Dermis blood vessel endothelial cell (primary cell): ENCODE data around the gene NREP. TPM values are rescaled to one million over a fixed set of nuclear protein-coding genes. Genes with fewer than 3 reads are reported as not detected.
"Not testable (repeated sequence)": the region's sequence is repeated elsewhere in the genome, so short reads cannot be mapped to it uniquely, and the experiment has no call there.

Source experiments
- DNase-seq: peaks from one replicate; pipeline ENCODE4 v3.0.0; 2010
- total RNA-seq: library from RNA; depleted of rRNA; stranded (reverse); fragments of >200 nt; gene quantifications from 2 replicates; pipeline ENCODE4 v1.2.3, GENCODE V29; 2014

Gene NREP
- total RNA-seq, 1 donor from 2014 or later = 39.0 TPM

DNA sequence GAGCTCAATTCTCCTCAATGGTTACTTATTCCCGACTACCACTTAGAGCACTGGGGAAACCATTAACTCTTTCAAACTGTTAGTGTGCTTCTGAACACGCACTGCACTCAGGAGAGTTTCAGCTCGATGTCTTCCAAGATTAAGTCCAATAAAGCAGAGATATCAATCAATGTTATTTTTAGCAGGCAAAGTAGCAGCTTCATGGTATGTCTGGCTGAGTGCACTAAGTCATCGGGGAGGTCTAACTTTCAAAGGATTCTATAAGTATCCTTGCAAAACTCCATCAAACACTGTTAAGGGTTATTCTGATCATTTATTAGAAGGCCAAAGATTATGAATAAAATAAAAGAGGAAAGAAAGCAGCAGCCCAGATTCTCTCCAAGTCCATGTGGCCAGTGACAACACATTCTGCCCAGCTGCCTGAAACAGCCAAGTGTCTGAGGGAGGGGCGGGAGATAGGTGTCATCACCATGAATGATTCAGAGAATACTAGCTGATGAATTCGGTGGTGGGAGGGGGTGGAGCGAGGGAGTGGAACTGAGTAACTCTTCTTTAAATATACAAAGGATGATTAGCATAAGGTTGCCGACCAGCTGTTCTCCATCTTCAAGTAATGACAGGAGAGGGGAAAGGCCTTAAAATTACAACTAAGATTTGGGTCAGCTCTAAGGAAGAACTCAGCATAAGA lies 21.3 kb downstream of the NREP start:
- DNase-seq = no peak

DNA sequence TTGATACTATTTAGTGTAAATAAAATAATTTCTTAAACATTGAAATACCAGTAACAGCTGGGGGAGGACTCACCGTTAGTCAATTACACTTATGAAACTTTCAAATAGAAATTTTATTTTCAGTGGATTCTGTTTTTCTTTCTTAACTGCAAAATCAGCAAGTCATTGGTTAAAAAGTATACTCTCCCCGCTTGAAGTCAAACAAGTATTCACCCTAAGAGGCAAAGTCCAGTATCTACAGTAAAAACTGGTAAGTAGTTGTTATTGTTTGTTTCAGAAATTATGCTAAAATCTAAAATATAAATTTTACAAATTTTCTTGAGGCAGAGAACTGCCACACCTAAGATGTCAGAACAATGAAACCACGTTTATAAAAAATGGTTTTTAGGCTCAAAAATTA lies 22.4 kb downstream of the NREP start:
- no peak for DNase-seq

DNA sequence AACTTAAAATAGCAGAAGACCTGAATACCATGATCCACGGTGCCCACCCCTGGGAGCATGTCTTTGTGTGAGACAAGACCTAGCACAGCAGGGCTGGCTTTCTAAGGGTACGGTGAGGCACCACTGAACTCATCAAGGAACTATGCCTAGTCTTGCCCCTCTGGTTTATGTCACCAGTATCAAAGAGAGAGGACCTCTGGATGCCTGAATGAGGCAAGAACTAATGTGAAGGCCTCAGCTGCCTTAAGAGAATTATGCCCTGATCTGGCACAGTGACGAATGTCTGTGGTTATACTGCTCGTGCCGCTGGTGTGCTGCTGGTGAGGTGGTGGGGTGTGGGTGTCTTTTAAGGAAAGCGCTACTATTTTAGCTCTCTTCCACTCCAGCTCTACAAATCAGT lies 23.0 kb downstream of the NREP start:
- DNase-seq = no peak

DNA sequence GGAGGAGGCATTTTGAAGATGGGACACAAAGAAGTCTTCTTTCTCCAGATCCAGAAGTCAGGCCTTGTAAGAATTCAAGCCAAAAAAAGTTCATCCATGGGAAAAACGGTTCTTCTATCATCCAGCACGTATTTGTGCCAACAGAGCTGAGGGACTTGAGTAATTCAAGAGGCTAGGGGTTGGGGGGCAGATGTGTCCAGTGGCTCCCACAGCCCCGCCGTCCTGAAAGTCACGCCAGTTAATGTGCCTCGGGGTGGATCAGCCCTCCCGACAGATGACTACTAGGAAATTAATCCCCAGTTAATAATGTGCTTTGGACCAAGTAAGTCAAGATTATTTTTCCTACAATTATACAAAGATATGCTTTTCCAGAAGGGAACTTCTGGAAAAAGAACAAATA lies 23.4 kb downstream of the NREP start:
- no peak for DNase-seq

DNA sequence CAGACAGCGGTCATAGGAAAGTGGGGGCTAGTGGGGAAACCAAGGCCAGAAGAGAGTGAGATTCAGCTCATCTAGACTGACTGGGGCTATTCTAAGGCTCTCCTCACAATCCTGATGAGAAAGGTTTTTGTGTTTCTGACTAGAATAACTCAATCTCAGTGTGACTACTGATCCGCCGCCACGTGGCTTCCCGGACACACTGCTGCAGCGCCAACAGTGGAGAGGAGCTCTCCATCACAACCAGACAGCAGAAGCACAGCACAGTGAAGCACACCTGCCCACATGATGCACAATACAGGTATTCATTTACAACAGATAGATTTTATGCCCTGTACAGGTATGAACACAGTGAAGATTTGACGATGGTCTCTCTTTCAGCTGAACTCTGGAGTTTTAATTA lies 25.4 kb downstream of the NREP start:
- no peak for DNase-seq

DNA sequence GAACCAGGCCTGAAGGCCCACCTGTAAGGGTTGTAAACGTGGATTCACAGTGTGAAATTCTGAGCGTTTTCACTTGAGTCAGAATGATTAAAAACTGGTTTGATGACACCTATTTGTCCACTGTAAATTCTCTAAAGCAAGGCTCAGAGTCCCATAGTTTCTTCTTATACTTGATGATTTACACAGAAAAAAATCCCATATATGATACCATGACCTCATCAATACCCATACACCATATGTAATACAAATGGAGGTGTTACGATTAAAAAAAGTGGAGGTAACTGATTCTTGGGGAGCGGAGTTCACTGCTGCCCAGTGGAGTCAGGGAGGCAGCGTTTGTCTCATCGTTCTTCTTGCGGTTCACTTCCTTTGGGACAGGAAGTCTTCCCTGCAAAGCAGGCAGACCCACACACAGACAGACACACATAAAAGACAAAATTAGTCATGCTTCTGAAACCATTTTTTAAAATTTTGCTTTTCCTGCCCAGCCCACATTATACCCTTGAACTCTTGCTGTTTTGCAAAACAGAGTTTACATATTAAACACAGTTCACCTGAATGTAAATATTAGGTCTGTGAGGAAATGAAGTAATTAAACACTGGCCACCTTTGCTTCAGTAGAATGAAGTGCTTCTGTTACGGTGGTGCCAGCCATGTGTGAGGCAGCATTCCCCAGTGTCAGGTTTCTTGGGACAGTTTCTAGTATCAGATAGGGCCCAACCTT lies 26.2 kb downstream of the NREP start:
- no peak for DNase-seq

DNA sequence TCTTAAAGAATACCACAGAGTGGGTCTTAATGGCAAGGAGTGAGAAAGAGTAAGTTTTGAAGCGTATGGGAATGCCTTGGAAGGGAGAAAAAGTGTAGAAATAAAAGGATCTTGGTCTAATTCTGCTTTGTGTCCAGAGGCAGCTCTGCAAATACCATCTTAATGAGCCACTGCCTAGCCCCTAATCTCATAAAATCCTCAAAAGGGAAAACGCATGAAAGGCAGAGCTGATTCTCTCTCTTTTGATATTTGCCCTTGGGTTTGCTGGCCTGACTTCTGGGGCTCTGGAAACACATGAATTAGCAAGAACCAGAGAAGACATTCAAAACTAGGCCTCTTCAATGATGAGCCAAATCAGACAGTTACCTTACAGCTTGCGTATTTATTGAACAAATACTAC lies 28.1 kb downstream of the NREP start:
- DNase-seq = no peak

DNA sequence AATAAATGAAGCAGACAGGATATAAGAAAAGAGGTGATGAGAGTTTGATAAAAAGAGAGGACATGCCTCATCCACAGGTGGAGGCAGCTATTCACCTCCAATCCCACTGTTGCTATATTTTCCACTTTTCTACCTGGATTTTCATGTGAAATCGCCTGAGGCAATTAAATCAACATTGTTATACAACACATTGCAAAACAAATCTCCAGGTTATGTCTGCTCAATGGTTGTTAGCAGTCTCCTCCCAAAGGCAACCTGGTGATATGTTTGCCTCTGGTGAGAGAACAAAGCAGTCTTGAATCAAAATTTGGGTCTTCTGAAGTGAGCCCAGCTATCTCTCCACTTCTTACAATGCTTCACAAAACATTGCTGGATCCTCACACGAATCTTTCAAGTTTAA lies 30.0 kb downstream of the NREP start:
- DNase-seq = no peak

DNA sequence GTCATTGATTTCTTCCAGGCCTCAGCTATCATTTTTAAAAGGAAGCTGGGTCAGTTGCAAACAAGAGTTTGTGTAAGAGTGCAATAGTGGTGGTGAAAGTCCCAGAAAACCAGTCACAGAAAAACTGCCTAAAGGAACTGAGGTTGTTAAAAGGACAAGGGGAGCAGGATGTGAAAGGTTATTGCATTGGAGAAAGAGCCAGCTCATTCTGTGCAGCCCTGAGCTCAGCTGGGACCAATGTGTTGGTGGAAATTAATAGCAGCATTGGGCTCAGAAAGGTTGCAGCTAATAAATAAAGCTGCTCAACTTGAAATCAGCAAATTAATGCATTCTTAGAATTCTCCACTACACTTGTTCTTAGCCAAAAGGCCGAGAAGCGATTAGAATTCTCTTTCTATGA lies 34.9 kb downstream of the NREP start:
- no peak for DNase-seq

DNA sequence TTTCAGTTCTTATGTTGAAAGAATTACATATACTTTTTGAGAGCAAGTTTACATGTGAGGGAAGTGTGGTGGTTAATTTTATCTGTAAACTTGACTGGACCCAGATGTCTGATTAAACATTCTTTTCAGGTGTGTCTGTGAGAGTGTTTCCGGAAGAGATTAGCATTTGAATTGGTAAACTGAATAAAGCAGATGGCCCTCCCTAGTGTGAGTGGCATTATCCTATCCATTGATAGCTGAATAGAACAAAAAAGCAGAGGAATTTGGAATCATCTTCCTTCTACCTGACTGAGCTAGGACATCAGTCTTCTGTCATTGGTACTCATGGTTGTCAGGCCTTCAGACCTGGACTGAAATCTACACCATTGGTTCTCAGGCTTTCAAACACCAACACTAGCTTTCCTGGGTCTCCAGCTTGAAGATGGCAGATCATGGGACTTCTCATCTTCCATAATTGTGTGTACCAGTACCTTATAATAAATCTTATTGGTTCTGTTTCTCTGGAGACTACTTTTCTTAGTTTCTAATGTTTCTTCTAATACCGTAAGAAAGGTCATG lies 36.6 kb downstream of the NREP start:
- no peak for DNase-seq

DNA sequence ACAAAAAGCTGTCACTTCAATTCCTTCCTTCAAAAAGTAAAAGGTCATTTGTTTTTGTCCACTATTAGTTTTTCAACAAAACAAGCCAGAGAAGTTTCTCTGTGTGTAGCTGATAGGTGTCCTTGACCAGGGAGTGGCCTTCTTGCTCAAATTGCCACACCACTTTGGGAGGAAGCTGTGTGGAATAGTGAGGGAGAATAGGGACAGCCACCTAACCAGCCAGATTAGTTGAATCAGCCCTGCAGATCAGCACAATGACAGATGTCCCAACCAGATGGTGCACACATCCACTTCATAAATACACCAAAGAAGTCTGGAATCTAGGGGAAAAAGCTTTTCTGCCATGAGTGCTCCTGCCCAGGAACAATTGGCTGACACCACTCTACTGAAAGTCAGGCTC lies 37.2 kb downstream of the NREP start:
- no peak for DNase-seq

DNA sequence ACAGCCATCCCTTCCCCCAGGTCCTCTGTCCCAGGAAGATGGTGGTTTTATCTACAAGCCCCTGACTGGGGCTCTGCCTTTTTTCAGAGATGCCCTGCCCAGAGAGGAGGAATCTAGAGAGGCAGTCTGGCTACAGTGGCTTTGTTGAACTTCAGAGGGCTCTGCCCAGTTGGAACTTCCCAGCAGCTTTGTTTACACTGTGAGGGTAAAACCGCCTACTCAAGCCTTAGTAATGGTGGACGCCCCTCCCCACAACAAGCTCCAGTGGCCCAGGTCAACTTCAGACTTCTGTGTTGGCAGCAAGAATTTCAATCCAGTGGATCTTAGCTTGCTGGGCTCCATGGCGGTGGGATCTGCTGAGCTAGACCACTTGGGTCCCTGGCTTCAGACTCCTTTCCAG lies 40.2 kb downstream of the NREP start:
- DNase-seq = not testable (repeated sequence)

DNA sequence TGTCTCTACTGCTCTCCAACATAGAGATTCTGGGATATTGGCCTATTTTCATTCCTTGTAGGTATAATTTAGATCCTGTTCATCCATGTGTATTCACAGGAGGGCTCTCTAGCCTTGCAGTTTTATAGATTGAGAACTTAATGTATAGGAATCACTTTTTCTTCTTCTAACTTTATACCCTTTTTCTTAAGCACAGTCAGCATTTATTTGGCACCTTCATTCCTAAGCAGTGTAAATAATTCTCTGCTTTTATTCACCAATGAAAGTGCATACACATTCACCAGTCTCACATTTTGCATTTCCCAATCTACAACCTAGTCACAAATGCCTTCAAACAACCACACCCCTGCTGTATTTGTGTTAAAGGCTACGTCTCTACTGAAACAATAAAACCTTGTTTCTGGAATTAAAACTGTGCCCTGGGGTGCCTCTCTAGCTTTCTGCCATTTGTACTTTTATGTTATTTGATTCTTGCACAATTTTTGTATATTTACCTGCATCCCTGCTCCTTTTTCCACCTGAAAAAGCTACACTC lies 49.3 kb downstream of the NREP start:
- DNase-seq = no peak

DNA sequence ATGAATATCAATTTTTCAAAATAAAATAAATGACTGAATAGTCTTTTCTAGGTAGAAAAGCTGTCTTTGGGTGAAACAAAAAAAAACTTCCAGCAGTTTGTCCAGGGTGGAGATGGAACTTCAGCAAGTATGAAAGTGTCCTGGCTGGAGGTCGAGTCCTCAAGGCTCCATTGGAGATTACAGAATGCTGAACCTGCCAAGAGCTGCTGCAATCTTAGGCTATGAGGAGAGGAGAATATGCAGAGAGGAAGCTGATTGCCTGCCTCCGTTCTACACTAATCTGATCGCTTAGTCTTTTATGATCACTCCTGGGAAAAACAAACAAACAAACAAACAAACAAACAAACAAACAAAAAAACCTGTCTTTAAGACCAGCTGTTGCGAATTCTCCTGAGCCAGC lies 50.6 kb downstream of the NREP start:
- no peak for DNase-seq

DNA sequence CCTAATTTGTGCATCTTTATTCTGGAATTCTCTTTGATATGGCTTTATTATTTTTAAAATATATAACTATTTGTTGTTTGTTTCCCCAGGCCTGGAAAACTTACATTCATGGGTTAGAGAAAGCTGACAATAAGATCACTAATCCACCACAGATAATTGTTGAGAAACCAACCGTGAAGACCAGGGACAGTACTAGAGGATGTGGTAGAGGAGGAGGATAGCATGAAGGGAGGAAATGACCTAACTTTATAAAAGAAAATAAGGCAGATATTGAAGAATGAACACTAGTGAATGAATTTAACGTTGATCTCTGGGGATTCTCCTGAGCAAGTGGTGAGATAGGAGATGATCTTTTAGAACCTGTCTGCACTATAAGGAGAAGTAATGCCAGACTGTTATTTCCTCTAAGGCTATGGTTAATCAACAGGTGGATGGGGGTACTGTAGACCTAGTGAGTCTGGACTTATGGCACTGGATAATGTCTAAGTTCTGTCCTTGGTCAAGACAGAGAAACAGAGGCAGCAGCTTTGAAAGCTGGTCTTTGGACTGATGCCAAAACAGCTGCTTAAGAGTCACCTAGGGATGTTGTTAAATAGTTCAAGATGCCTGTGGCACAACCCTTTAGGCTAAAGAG lies 52.4 kb downstream of the NREP start:
- no peak for DNase-seq

DNA sequence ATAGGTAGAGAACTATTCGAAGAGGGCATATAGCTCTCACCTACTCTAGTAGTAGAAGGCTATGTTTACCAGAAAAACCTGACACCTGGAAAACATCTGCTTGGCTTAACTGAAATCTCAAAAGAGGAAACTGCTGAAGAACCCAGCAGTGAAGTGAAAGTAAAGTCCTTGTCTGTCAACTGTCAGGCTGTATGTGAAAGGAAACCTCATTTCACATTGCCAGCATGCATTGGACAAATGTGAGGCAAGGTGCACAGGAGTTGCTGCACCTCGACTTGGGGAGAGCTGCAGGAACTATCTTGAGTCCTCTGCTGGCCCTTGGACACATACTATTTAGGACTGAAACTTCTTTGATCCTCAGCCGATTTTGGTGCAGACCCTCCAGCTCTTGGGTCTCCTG lies 53.3 kb downstream of the NREP start:
- DNase-seq = no peak

DNA sequence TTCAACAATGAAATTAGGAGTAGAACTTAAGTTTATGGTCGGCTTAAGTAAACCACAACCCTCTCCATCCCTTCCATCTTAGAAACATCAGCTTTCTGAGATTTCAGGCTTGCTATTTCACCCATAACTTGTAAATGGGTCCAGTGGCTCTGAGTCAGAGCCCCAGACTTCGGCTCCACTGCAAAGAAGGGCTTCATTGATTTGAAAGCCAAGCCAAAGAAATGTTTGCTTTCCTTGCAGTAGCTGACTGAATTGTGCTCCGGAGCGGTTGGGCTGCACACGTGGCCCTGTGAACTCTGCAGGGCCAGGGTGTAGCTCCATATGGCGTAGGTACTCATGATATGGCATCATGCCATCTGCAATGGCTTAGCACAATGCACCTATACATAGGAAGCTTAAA lies 57.0 kb downstream of the NREP start:
- no peak for DNase-seq

DNA sequence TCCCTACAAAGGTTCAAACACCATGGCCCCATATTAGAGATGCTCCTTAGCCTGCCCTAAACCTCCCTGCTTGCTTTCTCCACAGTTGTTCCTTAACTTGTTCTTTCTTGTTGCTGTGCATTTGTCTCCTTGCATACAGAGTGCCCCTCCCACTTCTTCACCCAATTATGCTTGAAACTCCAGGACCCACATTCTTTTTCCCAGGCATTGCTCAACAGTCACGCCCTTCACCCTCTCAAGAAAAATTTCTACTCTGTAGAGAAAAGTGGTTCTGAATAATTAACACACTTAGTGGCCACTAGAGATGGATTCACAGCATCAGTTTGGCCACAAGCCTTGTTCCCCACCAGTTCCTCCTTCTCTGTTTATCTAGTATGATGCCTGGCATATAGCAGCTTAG lies 57.7 kb downstream of the NREP start:
- no peak for DNase-seq

DNA sequence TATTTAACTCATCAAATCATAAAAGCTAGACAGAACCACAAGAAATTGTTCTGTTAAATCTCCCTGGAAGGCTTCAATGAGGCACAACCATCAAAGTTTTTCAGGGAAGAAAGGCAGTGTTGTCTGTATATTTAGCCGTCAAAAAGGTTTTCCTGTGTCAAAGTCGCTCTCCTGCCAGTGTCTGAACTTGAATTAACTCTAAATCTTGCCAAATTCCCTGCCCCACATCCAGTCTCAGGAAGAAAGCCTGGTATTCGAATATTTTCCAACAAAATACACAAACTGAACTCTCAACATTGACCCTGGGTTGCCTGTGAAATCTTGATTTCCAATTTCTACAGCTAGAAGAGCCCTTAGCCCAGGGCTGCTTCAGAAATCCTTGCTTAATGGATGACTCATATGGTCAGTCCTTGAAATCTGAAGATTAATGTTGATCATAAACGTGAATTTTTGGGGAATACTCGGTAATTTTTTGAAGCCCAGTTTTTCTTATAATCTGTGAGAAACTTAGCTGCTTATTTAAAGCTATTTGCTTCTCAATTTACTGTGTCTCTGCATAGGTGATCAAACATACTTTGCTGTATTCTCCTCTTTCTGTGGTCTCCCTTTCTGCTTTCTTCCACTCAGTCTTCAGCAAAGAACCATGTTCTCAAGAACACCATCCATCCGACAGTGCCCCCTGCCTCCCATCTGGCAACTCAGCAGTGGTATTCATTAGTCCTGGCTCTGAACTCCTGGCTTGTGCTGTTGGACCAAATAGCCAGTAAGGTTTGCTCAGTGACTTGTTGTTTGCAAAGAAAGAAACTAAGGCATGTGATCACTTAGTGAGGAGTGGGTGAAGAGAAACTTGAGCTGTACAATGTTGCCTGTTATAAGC lies 58.9 kb downstream of the NREP start:
- peak; percentile 78 for DNase-seq

DNA sequence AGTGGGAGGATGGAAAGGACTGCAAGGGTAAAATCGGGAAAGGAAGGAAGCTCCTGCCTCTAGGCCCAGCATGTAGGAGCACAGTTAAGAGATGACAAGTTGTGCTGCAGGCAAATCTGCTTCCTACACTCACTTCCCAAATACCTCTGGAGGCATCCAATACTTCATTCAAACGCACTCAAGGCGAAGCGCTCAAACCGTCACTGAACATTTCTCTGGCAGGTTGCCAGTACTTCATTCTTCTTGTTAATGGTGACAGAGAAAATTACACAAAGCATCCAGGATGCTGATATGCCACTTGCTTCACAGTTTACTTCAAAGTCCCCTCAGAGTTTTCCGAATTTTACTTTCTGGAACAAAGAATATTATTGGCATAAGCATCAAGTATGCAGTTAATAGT lies 59.8 kb downstream of the NREP start:
- DNase-seq = peak; percentile 62

DNA sequence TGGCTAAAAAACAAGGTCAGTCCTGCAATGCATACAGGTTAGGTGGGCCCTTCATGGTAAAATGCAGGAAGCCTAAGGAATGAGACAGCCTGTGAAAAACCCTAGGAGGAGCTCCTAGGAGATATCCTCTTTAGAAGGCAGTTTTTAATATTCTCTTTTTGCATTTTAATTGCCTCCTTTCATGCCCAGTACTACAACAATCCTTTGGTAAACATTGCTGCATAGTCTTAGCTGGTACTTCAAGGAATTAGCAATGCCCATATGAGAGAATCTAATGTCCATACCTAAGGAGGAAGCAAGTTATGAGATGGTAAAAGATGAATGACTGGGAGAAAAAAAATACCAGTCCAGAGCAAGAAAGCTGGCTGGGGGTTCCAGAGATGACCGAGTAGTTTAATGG lies 61.0 kb downstream of the NREP start:
- no peak for DNase-seq

DNA sequence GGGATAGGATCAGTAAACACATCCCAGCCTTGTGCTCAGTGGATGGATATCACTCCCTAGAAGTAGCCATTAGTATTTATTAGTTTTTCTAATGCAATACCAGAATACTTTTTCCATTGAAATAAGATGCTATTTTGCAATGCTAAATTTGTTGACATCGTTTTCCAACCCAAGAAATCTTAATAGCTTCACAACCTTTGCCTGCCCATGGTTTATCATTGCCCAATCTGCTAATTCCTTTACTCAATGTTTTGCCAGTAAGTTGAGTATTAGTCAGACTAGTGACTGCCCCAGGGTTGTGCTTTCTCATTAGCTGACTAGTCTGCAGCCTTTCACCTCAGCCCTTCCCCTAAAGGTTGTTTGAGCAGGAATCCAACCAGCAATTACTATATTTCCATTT lies 62.9 kb downstream of the NREP start:
- no peak for DNase-seq

DNA sequence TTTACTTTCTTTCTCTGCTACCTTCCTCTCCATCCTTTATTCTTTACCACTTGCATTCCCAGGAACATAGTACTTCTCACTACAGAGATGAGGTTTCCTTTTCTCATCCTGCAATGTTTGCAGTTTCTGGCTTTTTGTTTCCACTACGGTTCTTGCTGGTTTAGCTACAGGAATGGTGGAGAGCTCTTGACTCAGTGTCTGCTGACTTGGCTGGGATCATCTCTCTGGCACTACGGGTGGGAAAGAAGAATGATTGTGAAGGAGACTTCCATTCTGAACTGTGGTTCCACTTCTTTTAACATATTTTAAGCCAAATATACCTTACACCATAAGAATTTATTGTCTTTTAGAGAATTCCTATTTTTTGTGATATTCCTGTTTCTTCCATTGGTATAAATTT lies 65.1 kb downstream of the NREP start:
- DNase-seq = no peak
